Naive thymus-derived CD4-positive, alpha-beta T cell (primary cell): ENCODE measurements around the gene MIOX. TPM values are rescaled to one million over a fixed set of nuclear protein-coding genes. Genes with fewer than 3 reads are reported as not detected.

Source experiments
- ATAC-seq: fragments of 150-1000 bp; cut with Tn5 transposase; 2 replicates; pipeline ENCODE4 v1.10.0; 2021; ENCODE audit warnings: mild to moderate bottlenecking, moderate library complexity
- CTCF ChIA-PET: fragments of 350-600 bp; sonication (Branson Sonifier 250); formaldehyde crosslinking; loops from one replicate; lab custom pipeline; 2021; ENCODE audit warnings: antibody characterized with exemption; lab: Charles Lee
- POLR2A ChIA-PET: fragments of 350-600 bp; sonication (Branson Sonifier 250); formaldehyde crosslinking; loops from one replicate; lab custom pipeline; 2021; ENCODE audit warnings: antibody characterized with exemption, inconsistent platforms; lab: Charles Lee
- DNase-seq, 9 donors: peaks; one replicate each; pipeline versions ENCODE4 v3.0.0 to v3.0.0-alpha.2; 2020 to 2022; ENCODE audit warnings: mixed read lengths in 1 of 9
- H3K27ac ChIP-seq: one replicate; pipeline ENCODE4 v1.7.0; 2013; ENCODE audit warnings: mild to moderate bottlenecking, low read depth, low read length, moderate library complexity
- H3K27me3 ChIP-seq, 2 donors: one replicate each; pipeline ENCODE4 v1.7.0; 2013; ENCODE audit warnings: low read length in 2 of 2, mild to moderate bottlenecking in 2 of 2, moderate library complexity in 2 of 2; ENCODE audit not compliant: control insufficient read depth in 2 of 2, insufficient read depth in 2 of 2
- H3K36me3 ChIP-seq, 3 experiments: 1 replicate in 2 of 3; 2 replicates in 1 of 3; pipeline ENCODE4 v1.7.0; 2013; ENCODE audit warnings: low read length in 3 of 3, mild to moderate bottlenecking in 3 of 3, moderate library complexity in 1 of 3; ENCODE audit not compliant: insufficient read depth in 3 of 3, control insufficient read depth in 2 of 3
- H3K4me1 ChIP-seq, 2 donors: one replicate each; pipeline ENCODE4 v1.7.0; 2013; ENCODE audit warnings: low read length in 2 of 2, mild to moderate bottlenecking in 2 of 2, moderate library complexity in 1 of 2; ENCODE audit not compliant: control insufficient read depth in 2 of 2, insufficient read depth in 2 of 2
- H3K4me3 ChIP-seq: 2 replicates; pipeline ENCODE4 v1.7.0; 2013; ENCODE audit warnings: mild to moderate bottlenecking, low read length
- H3K9me3 ChIP-seq, 3 experiments: 1 replicate in 2 of 3; 2 replicates in 1 of 3; pipeline ENCODE4 v1.7.0; 2013; ENCODE audit warnings: low read length in 3 of 3; ENCODE audit not compliant: control insufficient read depth in 2 of 3
- H3K27ac Mint-ChIP-seq, 9 donors: one replicate each; pipeline ENCODE4 v1.8.0; 2020 to 2022; ENCODE audit warnings: mixed read lengths in 9 of 9, mild to moderate bottlenecking in 8 of 9, moderate library complexity in 5 of 9, inconsistent platforms in 2 of 9
- H3K27me3 Mint-ChIP-seq, 5 donors: one replicate each; pipeline ENCODE4 v1.8.0; 2021 to 2022; ENCODE audit warnings: mixed read lengths in 5 of 5, mild to moderate bottlenecking in 1 of 5
- H3K36me3 Mint-ChIP-seq, 5 donors: one replicate each; pipeline ENCODE4 v1.8.0; 2020 to 2022; ENCODE audit warnings: mixed read lengths in 5 of 5, mild to moderate bottlenecking in 3 of 5, inconsistent platforms in 1 of 5
- H3K4me1 Mint-ChIP-seq, 7 donors: one replicate each; pipeline ENCODE4 v1.8.0; 2020 to 2022; ENCODE audit warnings: mixed read lengths in 7 of 7, mild to moderate bottlenecking in 3 of 7, inconsistent platforms in 1 of 7
- H3K4me3 Mint-ChIP-seq, 10 donors: one replicate each; pipeline ENCODE4 v1.8.0; 2020 to 2022; ENCODE audit warnings: mild to moderate bottlenecking in 10 of 10, mixed read lengths in 10 of 10, moderate library complexity in 6 of 10, inconsistent platforms in 2 of 10
- H3K9me3 Mint-ChIP-seq, 11 donors: one replicate each; pipeline ENCODE4 v1.8.0; 2020 to 2022; ENCODE audit warnings: mixed read lengths in 11 of 11, mild to moderate bottlenecking in 4 of 11, inconsistent platforms in 1 of 11, moderate library complexity in 1 of 11
- intact Hi-C, 2 donors: fragments of 100-400 bp; cut with micrococcal nuclease; formaldehyde crosslinking; loops; one replicate each; pipeline ENCODE4 v1.15.1; 2023
- polyA plus RNA-seq, 2 donors: library from polyadenylated mRNA; unstranded; fragments of 300-500 nt; fragmentation: Illumina TruSeq; gene quantifications; one replicate each; pipeline ENCODE4 v1.2.3, GENCODE V29; 2021
- total RNA-seq, 6 experiments: library from RNA in 5 of 6; stranded (reverse) in 5 of 6; gene quantifications; 1 replicate in 5 of 6; 2 replicates in 1 of 6; pipeline ENCODE4 v1.2.3 and lab custom pipeline; 2021 to 2026

MIOX gene
- total and polyA plus RNA-seq, 7 experiments from 2014 or later, result 0.22 TPM; not detected in 6

DNA sequence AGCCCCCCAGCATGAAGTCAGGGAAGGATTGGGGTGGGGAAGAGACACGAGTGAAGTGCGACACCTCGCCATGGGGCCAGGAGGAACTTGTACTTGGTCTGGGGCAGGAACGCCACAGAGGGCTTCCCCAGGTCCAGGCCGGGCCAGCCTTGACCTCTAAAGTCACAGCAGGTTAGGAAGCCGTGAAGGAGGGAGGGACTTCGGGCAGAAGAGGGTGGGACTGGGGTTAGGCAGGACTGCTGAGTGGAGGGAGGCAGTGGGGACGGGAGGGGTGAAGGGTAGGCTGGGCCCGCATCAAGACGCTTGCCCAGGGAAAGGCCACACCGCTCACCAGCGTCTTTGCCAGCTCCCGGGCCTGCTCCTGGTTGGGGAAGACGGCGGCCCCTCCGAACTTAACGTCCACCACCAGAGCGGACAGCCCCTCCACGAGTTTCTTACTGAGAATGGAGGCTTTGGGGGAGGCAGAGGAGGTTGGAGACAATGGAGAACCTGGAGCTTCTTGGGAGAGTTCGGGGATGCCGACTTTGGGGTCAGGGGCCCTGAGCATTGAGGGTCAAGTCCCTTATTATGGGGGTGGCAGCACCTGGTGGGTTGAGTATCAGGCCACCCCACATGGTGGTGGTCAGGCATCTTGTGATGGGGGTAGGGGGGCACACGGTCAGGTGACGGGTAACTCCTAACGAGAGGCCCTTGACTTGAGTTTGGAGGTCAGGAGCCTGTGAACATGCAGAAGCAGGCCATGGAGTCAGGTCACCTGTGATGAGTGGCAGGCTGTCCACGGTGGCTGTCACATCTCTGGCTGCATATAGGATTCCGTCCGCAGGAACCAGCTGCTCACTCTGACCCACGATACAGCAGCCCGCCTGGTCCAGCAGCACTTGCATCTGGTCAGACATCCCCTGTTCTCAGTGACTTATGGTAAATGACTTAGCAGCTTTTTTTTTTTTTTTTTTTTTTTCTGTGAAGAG lies 40.5 kb downstream of the MIOX start:
- Mint-ChIP-seq H3K27ac (peak overlapping the region; percentile 57 to 90 (median 81)), H3K4me1 (peaks cover 8 to 37% (median 26%) of the 10 kb centered on the region in 7 donors), H3K4me3 (peak overlapping the region; percentile 55 to 92 (median 68)), H3K9me3 (no peaks in the 10 kb centered on the region), H3K36me3 (peaks cover 0 to 31% (median 0%) of the 10 kb centered on the region in 5 donors), H3K27me3 (peaks cover 0 to 8% (median 0%) of the 10 kb centered on the region in 5 donors)
- DNase-seq (peak in 1 of 9 donors; percentile 24), ATAC-seq (no peak)
- Histone ChIP-seq H3K27ac (peak overlapping the region; percentile 87), H3K9me3 (no peaks in the 10 kb centered on the region), H3K4me3 (peak overlapping the region; percentile 77), H3K27me3 (no peaks in the 10 kb centered on the region), H3K36me3 (peaks cover 0 to 18% (median 11%) of the 10 kb centered on the region in 3 experiments), H3K4me1 (peaks cover 14 to 23% of the 10 kb centered on the region in 2 donors)
- POLR2A ChIA-PET, result interaction anchor here (0.6 to 7.1 kb wide), 9 partner anchors 12 to 99 kb away, joined by 3 to 127 read pairs (median 6); partner anchors contain the start of genes KLHDC7B, LMF2 and NCAPH2
- CTCF ChIA-PET, result interaction anchor here (0.6 to 2.9 kb wide), 5 partner anchors 12 to 94 kb away, joined by 4 to 31 read pairs (median 6); no protein-coding TSS in a partner anchor
- intact Hi-C loops, result loop anchor here (1.0 to 5.0 kb wide), 9 partner anchors 12 to 335 kb away; partner anchors contain the start of genes HDAC10 (in 1 of the 2) and SYCE3 (in 1 of the 2)

DNA sequence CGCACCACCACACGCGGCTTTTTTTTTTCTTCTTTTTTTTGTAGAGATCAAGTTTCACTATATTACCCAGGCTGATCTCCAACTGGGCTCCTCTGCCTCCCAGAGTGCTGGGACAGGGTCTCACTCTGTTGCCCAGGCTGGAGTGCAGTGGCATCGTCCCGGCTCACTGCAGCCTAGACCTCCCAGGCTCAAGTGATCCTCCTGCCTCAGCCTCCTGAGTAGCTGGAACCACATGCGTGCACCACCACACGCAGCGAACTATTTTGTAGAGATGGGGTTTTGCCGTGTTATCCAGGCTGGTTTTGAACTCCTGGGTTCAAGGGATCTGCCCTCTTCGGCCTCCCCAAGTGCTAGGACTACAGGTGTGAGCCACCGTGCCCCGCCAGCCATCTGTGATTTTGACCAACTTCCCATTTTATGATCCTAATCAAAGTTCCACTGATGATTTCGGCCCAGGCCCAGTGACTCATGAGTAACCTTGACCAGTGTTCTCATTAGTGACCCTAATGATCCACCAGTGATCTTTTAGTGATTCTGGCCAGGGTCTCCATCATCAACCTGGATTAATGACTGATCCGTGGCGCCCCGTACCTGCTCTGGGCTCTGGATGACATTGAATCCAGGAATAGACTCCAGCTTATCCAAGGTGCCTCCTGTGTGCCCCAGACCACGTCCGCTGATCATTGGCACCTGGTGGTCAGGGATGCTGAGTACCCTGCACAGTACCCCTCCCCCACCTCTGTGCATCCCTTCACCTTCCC lies 41.4 kb downstream of the MIOX start:
- Histone ChIP-seq H3K4me1 (peaks cover 14 to 23% of the 10 kb centered on the region in 2 donors), H3K27me3 (no peaks in the 10 kb centered on the region), H3K27ac (peak overlapping the region; percentile 27), H3K9me3 (no peaks in the 10 kb centered on the region), H3K36me3 (peaks cover 0 to 8% (median 4%) of the 10 kb centered on the region in 3 experiments), H3K4me3 (no peak overlapping the region)
- ATAC-seq (no peak), DNase-seq (no peak)
- ChIA-PET POLR2A (interaction anchor here (0.6 to 7.1 kb wide), 7 partner anchors 11 to 297 kb away, joined by 3 to 127 read pairs (median 77); partner anchors contain the start of genes KLHDC7B, LMF2 and NCAPH2), CTCF (interaction anchor here (1.6 to 1.7 kb wide), 2 partner anchors 12 to 93 kb away, joined by 4 to 6 read pairs; no protein-coding TSS in a partner anchor)
- Mint-ChIP-seq H3K27ac (peak overlapping the region; percentile 57 to 90 (median 81)), H3K9me3 (no peaks in the 10 kb centered on the region), H3K36me3 (peaks cover 0 to 31% (median 0%) of the 10 kb centered on the region in 5 donors), H3K4me3 (peak overlapping the region; percentile 53 to 92 (median 68)), H3K27me3 (peaks cover 0 to 8% (median 0%) of the 10 kb centered on the region in 5 donors), H3K4me1 (peaks cover 8 to 40% (median 32%) of the 10 kb centered on the region in 7 donors)
- intact Hi-C loops, result loop anchor here (1.0 to 5.0 kb wide), 4 partner anchors 55 to 336 kb away; partner anchors contain the start of gene HDAC10 (in 1 of the 2)

DNA sequence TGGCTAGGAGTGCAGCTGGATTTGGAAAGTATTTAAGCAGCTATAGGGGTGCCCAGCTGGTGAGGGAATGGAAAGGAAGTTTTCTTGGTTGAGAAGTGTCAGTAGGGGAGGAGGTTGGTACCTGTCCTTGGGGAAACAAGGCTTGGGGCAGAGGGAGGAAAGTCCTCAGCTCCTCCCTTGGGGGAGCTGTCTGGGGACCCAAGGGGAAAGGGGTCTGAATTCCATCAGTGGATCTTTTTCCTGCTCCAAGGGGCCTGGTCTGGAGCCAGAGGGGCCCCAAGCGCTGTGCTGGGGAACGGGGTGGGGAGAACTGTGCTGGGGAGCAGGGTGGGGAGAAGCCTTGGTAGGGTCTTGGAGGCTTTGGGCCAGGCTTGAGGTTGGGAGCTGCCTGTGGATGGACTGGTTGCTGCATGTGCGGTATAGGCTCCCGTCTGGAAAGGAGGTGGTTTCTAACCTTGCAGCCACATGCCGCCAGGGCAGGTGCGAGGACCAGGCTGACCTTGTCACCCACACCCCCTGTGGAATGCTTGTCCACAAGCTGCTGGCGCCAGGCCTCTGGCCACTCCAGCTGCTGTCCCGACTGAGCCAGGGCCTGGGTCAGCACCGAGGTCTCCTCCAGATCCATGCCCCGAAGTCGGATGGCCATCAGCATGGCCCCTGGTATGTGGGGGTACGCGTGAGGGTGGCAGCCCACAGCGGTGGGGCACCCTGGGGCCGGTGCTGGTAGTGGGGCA lies 42.2 kb downstream of the MIOX start:
- Mint-ChIP-seq H3K27me3 (peaks cover 0 to 8% (median 0%) of the 10 kb centered on the region in 5 donors), H3K9me3 (no peaks in the 10 kb centered on the region), H3K4me1 (peaks cover 8 to 48% (median 32%) of the 10 kb centered on the region in 7 donors), H3K4me3 (peak overlapping the region in 9 of 10 donors; percentile 42 to 92 (median 58)), H3K36me3 (peaks cover 0 to 29% (median 0%) of the 10 kb centered on the region in 5 donors), H3K27ac (peak overlapping the region in 6 of 9 donors; percentile 28 to 90 (median 79))
- intact Hi-C loops, result loop anchor here (5.0 kb wide), 3 partner anchors 57 to 337 kb away; partner anchors contain the start of gene HDAC10 (in 1 of the 2)
- H3K4me1 ChIP-seq, result peaks cover 14 to 23% of the 10 kb centered on the region in 2 donors
- ChIA-PET POLR2A (interaction anchor here (0.6 to 7.1 kb wide), 9 partner anchors 10 to 297 kb away, joined by 3 to 127 read pairs (median 6); partner anchors contain the start of genes ARSA, KLHDC7B, LMF2 and NCAPH2), CTCF (interaction anchor here (1.1 to 1.7 kb wide), 3 partner anchors 11 to 93 kb away, joined by 3 to 6 read pairs (median 4); partner anchors contain the start of gene SYCE3)
- no peaks in the 10 kb centered on the region for H3K9me3 ChIP-seq
- no peak overlapping the region for H3K4me3 ChIP-seq
- DNase-seq, result no peak
- H3K36me3 ChIP-seq, result peaks cover 0 to under 1% (median 0%) of the 10 kb centered on the region in 3 experiments
- H3K27ac ChIP-seq, result no peak overlapping the region
- no peaks in the 10 kb centered on the region for H3K27me3 ChIP-seq
- no peak for ATAC-seq

DNA sequence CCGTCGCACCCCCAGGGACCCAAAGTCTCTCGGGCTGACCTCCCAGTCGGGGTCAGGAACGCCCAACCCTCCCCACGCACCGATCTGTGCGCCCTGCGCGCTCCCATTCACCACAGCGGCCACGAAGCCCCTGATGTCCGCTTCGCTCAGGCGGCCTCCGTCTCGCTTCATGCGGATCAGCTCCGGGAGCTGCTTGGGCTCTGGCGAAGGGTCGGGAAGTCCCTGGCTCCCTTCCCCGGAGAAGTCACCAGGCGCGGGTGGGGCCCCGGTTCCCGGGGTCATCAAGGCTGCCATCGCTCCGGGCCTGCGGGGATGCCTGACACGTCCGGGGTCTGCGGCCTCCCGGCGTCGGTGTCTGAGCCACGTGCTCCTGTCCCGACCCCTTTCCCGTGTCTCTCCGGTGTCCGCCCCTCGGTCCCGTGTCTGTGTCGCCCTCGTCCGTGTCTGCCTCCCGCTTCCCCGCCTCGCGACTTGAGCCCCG lies 42.8 kb downstream of the MIOX start:
- Histone ChIP-seq H3K9me3 (no peaks in the 10 kb centered on the region), H3K4me3 (peak overlapping the region; percentile 20), H3K4me1 (peaks cover 9 to 19% of the 10 kb centered on the region in 2 donors), H3K27me3 (no peaks in the 10 kb centered on the region), H3K27ac (peak overlapping the region; percentile 84), H3K36me3 (no peaks in the 10 kb centered on the region)
- CTCF ChIA-PET, result interaction anchor here (1.0 to 1.1 kb wide), 2 partner anchors 34 to 92 kb away, joined by 3 read pairs; partner anchors contain the start of gene SYCE3
- intact Hi-C loops, result loop anchor here (5.0 kb wide), 3 partner anchors 57 to 337 kb away; partner anchors contain the start of gene HDAC10 (in 1 of the 2)
- DNase-seq (peak in 1 of 9 donors; percentile 19), ATAC-seq (no peak)
- POLR2A ChIA-PET, result interaction anchor here (0.6 to 7.1 kb wide), 7 partner anchors 10 to 99 kb away, joined by 3 to 127 read pairs (median 77); partner anchors contain the start of genes ARSA, LMF2 and NCAPH2
- H3K27ac Mint-ChIP-seq, result peak overlapping the region in 5 of 9 donors; percentile 48 to 90 (median 72)
- H3K9me3 Mint-ChIP-seq, result no peaks in the 10 kb centered on the region
- H3K36me3 Mint-ChIP-seq, result peaks cover 0 to 27% (median 0%) of the 10 kb centered on the region in 5 donors
- H3K27me3 Mint-ChIP-seq, result peaks cover 0 to 7% (median 0%) of the 10 kb centered on the region in 5 donors
- peaks cover 5 to 51% (median 34%) of the 10 kb centered on the region in 7 donors for H3K4me1 Mint-ChIP-seq
- H3K4me3 Mint-ChIP-seq, result peak overlapping the region in 4 of 10 donors; percentile 26 to 92 (median 62)
